Dedifferentiated amniotic fluid mesenchymal stem cell (primary cell): Measurements from ENCODE around the gene PSME3IP1.

Experiments
- DNase-seq: peaks from one replicate; pipeline ENCODE4 v3.0.0-alpha.2; 2016; ENCODE audit errors: extremely low spot score

The PSME3IP1 gene

DNA sequence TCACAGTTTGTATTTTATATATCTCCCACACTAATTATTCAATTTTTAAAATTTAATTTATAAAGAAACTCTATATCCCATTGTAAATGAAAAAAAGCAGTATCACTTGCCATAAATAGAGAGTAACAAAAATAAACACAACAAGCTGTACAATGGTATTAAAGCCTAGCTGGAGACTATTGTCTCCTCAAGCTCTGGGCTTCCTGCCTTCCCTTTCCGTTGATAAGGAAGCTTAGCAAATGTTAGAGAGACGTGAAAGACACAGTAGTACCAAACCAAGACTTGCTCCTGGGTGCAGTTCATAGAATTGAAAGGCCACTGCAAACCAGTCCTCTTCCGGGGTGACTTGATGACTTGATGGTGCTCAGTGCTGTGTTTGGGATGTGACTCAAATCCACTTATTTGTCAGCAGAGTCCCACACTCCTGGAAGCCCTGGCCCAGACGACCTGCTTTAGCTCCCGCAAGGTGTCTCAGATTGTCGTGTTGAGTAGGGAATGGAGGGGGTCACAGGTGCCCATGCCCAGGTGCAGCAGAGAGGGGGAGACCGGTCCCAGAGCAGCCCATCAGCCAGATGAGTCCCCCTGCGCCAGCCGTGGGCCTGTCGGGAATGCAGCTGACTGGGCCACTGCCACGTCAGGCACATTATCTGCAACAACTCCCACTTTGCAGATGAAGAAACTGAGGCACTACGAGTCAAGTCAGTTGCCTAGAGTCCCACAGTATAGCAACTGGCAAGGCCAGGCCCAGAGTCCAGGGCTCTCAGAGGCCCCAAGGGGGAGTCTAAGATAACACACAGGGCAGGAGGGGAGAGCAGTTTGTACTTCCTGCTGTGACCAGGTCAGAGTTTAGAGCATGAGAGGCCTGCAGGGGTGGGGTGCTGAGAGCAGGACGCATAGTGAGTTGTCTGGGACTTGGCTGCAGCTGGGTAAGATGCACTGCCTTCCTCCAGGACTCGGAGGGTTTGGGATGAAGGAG, 40.5 kb downstream of the PSME3IP1 start:
- no peak for DNase-seq

- DNase-seq, result no peak
Observed at GRCh38 chr16:57144027-57144426, 41.8 kb downstream of the PSME3IP1 start.

DNA sequence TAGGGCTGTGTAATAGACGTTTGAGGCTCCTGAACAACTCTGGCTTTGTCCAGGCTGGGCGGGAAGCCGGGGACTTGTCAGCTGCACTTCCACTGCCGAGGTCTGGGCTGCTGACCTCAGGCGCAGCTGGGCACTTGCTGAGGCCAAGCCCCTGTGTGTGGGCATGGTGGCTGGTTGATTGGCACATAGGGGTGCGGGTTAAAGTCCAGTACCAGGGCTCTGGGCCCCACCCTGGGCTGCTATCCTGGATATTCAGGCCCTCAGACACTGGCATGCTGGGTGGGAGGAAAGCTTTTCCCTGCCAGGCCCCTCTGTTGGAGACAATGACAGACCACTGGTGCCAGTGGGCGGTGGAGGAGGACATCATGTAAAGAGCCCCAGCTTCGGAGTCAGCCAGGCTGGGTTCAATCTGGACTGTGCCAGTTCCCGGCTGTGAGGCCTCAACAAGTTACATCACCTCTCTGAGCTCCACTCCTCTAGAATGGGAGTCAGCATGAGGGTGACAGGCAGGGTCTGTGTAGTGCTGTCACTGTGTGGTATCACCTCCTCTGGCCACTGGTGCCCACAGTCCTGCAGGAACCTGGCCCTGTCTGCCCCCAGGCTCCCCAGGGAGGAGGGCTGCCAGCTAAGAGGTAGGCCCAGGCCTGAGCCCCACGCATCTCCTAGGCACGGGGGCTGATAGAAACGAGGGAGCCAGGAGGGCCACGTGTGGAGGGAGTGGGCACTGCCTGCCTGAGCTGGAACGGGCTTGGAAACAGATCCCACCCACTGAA, 42.5 kb downstream of the PSME3IP1 start:
- DNase-seq, result no peak

GRCh38 chr16:57141822-57142631, 43.8 kb downstream of the PSME3IP1 start:
- no peak for DNase-seq

GRCh38 chr16:57140931-57141668, 44.7 kb downstream of the PSME3IP1 start:
- no peak for DNase-seq

GRCh38 chr16:57138281-57138935, 47.4 kb downstream of the PSME3IP1 start:
- no peak for DNase-seq

DNA sequence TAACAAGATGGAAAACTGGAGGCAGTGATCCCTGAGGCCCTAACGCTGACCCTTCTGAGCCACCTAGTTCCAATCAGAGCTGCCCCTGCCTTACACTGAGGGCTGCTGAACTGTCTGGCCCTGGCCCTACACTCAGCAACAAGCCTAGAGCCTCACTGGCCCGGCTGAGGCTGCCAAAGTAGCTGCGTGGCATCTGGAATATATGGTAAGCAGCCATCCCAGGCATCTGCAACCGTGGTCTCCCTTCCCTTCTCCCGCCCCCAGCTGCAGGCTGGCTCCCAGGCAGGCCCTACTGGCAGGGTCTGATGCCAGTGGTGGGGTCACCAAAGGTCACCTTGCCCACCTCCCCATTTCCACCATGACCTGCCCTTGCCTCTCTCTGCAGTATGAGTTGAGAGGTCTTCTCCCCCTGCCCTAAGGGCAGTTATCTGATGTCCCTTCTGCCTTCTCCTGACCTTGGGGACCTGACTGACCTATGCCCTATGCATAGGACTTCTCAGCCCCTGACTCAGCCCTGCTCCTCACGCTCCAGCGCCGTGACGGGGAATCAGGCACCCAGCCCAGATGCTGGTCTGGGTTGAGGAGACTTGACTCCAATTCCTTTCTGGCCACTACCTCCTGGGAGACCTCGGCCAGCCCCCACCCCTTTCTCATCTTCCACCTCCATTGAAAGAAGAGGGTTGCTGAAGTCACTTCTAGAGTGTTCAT, 48.1 kb downstream of the PSME3IP1 start:
- no peak for DNase-seq

GRCh38 chr16:57137043-57137442, 48.8 kb downstream of the PSME3IP1 start:
- DNase-seq, result no peak

DNA sequence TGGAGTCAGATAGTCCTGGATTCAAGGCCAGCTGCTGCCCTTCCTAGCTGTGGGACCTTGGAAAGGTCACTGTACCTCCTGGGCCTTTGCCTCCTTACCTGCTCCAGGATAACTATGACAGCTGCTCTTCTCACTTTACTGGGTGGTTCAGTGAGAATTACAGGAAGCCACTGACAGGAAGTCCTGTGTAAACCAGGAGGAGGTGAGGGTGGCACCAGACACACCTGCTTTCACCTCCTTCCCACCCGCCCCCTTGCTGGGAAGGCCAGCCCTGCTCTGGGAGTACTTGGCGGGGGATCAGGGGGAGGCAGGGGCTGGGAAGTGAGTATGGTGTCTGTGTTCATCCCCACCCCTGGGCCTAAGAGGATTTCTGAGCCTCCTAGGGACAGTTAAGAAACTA, 50.9 kb downstream of the PSME3IP1 start:
- DNase-seq, result no peak

- DNase-seq, result no peak
Observed at GRCh38 chr16:57133886-57134285, 52.0 kb downstream of the PSME3IP1 start.

DNA sequence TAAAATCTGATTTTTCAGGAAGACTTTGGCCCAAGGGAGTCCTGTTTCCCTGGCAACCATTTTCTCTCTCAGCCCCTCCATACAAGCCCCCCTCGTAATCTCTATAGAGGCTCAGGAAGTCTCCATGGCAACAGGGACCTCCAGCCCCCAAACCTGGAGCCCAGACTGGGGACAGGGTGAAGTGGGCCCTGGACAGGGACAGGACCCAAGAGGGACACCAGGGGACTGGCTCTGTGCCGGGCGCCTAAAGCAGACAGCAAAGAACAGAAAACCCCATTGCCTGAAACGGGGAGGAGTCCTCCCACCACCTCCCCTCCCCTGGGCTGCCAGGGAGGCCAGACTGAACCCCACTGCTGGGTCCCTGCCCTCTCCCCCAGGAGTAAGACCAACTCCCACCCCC, 52.8 kb downstream of the PSME3IP1 start:
- no peak for DNase-seq

- no peak for DNase-seq
Observed at GRCh38 chr16:57132470-57132869, 53.4 kb downstream of the PSME3IP1 start.

DNA sequence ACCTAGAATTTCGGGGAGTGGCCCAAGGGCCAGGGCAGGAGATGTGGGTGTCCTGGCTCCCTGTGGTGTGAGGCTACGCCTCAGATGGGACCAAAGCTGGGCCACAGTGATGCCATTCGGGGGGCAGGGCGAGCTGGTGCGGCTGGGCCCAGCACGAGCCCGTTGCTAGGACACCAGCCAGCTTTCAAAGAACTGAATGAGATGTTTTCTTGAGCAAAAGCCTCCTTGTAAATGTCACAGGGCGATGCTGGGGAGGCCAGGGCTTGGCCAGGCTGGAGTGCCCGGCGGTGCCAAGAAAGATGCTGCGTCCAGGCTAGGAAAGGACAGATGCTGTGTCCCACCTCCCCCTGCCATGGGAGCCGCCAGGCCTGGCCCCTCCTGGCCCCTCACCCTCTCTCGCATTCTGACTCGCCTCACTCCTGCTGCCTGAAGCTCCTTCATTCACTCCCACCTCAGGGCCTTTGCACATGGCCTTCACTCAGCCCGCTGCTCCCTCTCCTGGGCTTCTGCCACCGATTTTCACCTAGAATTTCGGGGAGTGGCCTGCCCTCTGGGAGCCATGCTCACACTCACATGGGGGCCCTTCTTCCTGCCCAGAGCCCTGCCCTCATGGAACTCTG, 54.4 kb downstream of the PSME3IP1 start:
- no peak for DNase-seq

- no peak for DNase-seq
Observed at GRCh38 chr16:57130950-57131321, 54.9 kb downstream of the PSME3IP1 start.

GRCh38 chr16:57128771-57129389, 57.0 kb downstream of the PSME3IP1 start:
- DNase-seq, result no peak

GRCh38 chr16:57127836-57128235, 58.0 kb downstream of the PSME3IP1 start:
- DNase-seq, result no peak

DNA sequence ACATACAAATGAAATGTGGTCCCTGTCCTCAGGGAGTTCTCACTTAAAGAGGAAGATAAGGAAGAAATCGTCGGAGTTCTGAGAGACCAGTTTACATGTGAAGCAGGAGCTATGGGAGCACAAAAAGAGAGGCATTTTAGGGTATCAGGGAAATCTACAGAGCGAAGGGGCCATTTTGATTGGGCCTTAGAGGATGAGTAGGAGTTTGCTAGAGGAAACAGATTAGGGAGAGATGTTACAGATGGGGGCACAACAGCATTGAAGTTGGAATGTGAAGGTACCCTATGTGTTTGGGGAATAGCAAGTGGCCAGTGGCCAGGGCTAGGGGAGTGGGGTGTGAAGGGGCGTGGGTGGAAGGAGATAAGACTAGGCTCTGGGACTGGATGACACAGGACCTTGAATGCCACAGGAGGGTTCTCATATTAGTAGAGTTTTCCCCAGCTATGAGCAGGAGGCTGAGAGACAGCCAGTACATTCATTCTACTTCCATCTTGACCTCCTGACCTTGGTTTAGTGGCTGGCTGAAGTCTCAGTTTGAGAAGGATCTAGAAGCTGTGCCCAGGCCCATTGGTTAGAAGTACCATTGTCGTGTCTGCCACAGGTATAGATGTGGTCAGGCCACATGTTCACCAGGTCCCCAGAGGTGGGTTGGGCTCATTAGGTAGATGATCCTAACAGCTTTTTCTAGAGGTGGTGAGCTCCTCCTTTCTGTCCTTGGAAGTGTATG, 58.6 kb downstream of the PSME3IP1 start:
- DNase-seq, result no peak

DNA sequence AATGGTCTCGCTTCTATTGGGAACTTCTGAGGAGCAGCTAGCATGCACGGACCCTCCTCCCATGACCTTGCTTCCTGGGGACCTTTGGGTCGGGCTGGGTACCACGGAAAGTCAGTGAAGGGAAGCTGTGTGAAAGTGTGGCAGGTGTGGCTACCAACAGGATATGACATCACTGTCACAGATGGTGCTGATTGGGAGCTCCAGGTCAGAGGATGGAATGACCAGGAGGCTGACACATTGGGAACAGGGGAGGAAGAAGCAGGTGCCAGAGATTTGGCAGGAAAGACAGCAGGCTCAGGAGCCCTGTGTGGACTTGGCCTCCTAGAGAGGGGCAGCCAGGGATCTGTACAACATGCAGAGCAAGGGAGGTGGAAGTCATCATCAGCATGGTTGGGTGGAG, 59.4 kb downstream of the PSME3IP1 start:
- no peak for DNase-seq

GRCh38 chr16:57125969-57126368, 59.9 kb downstream of the PSME3IP1 start:
- no peak for DNase-seq
